ENCODE measurements around the gene TRIM13.
A peak's percentile ranks its signal among the peaks of the same experiment; 100 is the strongest.

Gene TRIM13

DNA sequence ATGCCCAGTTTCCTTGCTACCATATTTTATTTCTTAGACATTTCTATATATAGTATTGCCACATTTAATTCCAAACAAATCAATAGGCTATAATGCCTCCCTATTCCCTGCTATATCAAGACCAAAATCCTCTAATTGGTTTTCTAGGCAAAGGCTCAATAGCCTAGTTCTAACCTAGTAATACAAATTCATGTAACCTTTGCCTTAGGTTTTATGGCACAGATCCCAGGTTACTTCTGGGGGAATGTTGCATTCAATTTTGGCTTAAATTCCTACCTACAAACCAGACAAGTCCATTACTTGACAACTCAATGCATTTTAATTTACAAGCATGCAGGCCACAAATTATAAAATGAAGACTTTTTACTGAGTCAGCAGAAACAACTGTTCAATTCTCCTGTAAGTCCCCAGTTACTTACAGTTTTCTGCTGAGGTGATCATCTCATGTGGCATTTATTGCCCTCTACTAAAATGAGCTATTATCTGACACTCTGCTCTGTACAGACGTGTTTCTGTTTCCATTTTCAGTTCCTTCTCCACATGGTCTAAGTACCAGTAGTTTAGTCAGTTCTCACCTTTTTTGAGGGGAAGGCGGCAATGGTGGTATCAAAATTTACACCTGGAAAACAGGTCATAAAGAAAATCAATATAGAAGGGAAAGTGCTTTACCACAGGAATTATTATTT, 30.1 kb downstream of the TRIM13 start:
- DNase-seq (ENCODE audit: low read depth): peak; percentile 81
- no peak overlapping the region for H3K4me3 ChIP-seq (ENCODE audit: low read depth, low read length)
- TF ChIP-seq, protein P1, sequence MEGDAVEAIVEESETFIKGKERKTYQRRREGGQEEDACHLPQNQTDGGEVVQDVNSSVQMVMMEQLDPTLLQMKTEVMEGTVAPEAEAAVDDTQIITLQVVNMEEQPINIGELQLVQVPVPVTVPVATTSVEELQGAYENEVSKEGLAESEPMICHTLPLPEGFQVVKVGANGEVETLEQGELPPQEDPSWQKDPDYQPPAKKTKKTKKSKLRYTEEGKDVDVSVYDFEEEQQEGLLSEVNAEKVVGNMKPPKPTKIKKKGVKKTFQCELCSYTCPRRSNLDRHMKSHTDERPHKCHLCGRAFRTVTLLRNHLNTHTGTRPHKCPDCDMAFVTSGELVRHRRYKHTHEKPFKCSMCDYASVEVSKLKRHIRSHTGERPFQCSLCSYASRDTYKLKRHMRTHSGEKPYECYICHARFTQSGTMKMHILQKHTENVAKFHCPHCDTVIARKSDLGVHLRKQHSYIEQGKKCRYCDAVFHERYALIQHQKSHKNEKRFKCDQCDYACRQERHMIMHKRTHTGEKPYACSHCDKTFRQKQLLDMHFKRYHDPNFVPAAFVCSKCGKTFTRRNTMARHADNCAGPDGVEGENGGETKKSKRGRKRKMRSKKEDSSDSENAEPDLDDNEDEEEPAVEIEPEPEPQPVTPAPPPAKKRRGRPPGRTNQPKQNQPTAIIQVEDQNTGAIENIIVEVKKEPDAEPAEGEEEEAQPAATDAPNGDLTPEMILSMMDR (IDR thresholded peaks at IDR 0.05; ENCODE audit: insufficient read depth, low read depth, low read length, missing control alignments): no peak

DNA sequence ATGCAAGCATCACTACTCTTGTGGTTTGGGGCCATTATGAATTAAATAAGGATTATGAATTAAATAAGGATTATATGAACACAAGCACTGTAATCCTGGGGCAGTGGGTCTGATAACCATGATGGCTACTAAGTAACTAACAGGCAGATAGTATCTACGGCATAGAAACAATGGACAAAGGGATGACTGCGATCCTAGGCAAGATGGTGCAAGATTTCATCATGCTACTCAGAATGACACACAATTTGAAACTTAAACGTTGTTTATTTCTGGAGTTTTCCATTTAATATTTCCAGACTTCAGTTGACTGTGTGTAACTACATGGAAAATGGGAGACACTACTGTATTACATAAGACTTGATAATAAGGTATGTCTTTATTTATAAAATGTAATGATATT, 33.5 kb downstream of the TRIM13 start:
- no peak for DNase-seq (ENCODE audit: low read depth)
- TF ChIP-seq, protein P1 (IDR thresholded peaks at IDR 0.05; ENCODE audit: insufficient read depth, low read depth, low read length, missing control alignments): no peak
- no peak overlapping the region for H3K4me3 ChIP-seq (ENCODE audit: low read depth, low read length)

DNA sequence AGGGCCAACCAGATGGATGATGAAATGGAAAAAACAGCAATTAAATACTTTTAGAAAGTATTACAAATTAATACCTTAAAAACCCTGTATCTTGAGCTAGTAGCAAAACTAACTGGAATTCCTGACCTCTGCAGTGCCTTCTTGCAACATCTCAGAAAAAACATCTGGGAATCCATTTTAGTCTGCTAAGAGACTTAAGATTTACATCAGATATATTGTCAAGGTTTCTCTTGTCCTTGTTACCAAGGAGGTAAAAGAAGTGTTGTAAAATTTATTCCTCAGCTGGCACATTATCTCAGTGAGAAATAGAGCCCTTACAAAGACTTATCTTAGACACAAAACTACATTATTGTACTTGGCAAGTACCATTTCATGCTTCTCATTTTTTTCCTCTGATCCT, 36.9 kb downstream of the TRIM13 start:
- no peak overlapping the region for H3K4me3 ChIP-seq (ENCODE audit: low read depth, low read length)
- TF ChIP-seq, protein P1 (IDR thresholded peaks at IDR 0.05; ENCODE audit: insufficient read depth, low read depth, low read length, missing control alignments): no peak
- DNase-seq (ENCODE audit: low read depth): no peak

DNA sequence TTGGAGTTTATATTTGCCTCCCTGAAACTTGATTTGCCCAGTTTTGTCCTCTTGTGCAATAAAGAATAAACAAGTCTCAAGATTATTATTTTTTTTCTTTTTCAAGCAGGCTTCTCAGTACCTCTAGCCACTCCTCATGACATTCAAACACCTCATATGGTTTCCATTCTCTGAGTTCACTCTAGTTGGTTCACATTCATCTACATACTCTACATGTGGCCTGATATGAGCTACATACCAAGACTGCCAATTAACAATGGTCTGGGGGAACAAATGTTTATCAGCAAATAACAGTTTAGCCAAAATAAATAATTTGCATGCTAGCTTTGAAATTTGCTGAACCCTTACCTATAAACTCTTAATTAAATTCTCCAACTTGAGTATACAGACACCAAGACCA, 40.9 kb downstream of the TRIM13 start:
- H3K4me3 ChIP-seq (ENCODE audit: low read depth, low read length): no peak overlapping the region
- TF ChIP-seq, protein P1 (IDR thresholded peaks at IDR 0.05; ENCODE audit: insufficient read depth, low read depth, low read length, missing control alignments): no peak
- no peak for DNase-seq (ENCODE audit: low read depth)

DNA sequence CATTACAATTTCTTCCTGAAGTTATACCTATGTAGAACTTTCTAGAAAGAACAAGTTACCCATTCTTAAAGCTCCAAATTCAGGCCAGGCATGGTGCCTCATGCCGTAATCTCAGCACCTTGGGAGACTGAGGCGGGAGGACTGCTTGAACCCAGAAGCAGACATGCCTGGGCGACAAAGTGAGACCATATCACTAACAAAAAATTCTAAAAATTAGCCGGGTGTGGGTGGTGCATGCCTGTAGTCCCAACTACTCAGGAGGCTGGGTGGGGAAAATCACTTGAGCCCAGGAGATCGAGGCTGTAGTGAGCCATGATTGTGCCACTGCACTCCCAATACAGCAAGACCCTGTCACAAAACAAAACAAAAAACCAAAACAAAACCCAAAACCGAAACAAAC, 41.4 kb downstream of the TRIM13 start:
- TF ChIP-seq, protein P1 (IDR thresholded peaks at IDR 0.05; ENCODE audit: insufficient read depth, low read depth, low read length, missing control alignments): no peak
- H3K4me3 ChIP-seq (ENCODE audit: low read depth, low read length): no peak overlapping the region
- no peak for DNase-seq (ENCODE audit: low read depth)

DNA sequence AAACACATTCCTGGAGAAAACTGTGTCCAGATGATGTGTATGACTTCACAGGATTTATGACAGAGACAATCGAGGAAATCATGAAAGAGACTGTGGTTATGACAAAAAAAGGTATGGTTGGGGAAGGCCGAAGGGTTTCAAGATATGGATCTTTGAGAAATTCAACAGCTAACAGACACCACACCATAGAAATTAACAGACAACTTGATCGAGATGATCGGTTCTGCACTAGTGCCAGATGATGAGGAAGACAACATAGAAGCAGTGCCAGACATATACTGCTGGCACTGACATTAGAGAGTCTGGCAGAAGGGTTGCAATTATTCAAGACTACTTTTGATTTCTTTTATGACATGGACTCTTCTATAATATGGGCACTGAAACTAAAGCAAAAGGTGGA, 55.6 kb downstream of the TRIM13 start:
- TF ChIP-seq, protein P1 (IDR thresholded peaks at IDR 0.05; ENCODE audit: insufficient read depth, low read depth, low read length, missing control alignments): no peak

DNA sequence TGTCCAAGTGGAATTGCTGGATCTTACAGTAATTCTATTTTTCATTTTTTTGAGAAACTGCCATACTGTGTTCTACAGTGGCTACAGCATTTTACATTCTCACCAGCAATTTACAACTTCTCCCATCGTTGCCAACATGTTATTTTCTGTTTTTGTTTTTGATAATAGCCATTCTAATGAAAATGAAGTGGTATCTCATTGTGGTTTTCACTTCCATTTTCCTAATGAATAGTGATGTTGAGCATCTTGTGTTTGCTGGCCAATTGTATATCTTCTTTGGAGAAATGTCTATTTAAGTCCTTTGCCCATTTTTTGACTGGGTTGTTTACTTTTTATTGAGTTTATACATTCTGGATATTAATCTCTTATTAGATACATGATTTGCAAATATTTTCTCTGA, 57.0 kb downstream of the TRIM13 start:
- no peak overlapping the region for H3K4me3 ChIP-seq (ENCODE audit: low read depth, low read length)
- TF ChIP-seq, protein P1 (IDR thresholded peaks at IDR 0.05; ENCODE audit: insufficient read depth, low read depth, low read length, missing control alignments): no peak
- peak; percentile 21 for DNase-seq (ENCODE audit: low read depth)

More for the DNA sequence above, 55.6 kb downstream of the TRIM13 start:
- DNase-seq (ENCODE audit: low read depth): no peak
- no peak overlapping the region for H3K4me3 ChIP-seq (ENCODE audit: low read depth, low read length)

All from GM12865 (cell line).